GM12865 (cell line): ENCODE data around the gene TSPO.

Experiments
- DNase-seq: peaks from one replicate; pipeline ENCODE4 v3.0.0; 2010; ENCODE audit warnings: low read depth
- H3K4me3 ChIP-seq: 2 replicates; pipeline ENCODE4 v1.5.1; 2011; ENCODE audit warnings: mild to moderate bottlenecking, low read depth, low read length, control low read depth
- TF ChIP-seq, protein P1 (sequence below): IDR thresholded peaks from 2 replicates; pipeline ENCODE4 v1.5.1; 2011; ENCODE audit warnings: low read length, control low read depth, low read depth, inconsistent platforms; ENCODE audit not compliant: insufficient read depth; ENCODE audit errors: missing control alignments

TSPO gene

DNA sequence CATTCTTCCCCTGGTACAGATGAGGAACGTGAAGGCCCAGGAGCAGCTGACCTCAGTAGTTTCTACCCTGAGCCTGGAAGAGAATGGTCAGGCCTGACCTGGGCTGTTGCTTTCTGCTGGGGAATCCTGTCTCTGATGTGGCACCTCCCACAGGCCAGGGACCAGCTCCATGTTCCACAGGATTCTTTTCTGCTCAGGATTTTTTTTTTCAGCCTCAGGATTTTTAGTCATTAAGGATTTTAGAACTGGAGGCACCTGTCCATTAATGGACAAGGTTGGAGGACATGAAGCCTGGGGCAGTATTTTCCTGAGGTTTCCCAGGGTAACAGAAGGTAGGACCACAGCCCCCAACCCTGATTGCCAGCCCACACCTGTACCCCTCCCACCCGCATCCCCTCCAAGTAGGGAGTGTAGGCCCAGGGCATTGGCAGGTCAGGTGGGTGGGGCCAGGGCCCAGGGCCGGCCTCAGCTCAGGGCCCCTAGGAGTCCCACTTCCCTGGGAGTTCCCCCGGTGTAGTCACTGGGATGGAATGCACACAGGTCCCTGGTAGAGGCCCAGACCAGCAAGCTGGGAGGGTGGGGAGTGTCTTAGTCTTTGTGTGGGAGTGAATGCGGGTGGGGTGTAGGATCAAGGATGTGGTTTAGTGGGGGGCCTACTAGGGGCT, 24.7 kb upstream of the TSPO start:
- DNase-seq = no peak
- TF ChIP-seq, protein P1, sequence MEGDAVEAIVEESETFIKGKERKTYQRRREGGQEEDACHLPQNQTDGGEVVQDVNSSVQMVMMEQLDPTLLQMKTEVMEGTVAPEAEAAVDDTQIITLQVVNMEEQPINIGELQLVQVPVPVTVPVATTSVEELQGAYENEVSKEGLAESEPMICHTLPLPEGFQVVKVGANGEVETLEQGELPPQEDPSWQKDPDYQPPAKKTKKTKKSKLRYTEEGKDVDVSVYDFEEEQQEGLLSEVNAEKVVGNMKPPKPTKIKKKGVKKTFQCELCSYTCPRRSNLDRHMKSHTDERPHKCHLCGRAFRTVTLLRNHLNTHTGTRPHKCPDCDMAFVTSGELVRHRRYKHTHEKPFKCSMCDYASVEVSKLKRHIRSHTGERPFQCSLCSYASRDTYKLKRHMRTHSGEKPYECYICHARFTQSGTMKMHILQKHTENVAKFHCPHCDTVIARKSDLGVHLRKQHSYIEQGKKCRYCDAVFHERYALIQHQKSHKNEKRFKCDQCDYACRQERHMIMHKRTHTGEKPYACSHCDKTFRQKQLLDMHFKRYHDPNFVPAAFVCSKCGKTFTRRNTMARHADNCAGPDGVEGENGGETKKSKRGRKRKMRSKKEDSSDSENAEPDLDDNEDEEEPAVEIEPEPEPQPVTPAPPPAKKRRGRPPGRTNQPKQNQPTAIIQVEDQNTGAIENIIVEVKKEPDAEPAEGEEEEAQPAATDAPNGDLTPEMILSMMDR = no peak
- no peak overlapping the region for H3K4me3 ChIP-seq

DNA sequence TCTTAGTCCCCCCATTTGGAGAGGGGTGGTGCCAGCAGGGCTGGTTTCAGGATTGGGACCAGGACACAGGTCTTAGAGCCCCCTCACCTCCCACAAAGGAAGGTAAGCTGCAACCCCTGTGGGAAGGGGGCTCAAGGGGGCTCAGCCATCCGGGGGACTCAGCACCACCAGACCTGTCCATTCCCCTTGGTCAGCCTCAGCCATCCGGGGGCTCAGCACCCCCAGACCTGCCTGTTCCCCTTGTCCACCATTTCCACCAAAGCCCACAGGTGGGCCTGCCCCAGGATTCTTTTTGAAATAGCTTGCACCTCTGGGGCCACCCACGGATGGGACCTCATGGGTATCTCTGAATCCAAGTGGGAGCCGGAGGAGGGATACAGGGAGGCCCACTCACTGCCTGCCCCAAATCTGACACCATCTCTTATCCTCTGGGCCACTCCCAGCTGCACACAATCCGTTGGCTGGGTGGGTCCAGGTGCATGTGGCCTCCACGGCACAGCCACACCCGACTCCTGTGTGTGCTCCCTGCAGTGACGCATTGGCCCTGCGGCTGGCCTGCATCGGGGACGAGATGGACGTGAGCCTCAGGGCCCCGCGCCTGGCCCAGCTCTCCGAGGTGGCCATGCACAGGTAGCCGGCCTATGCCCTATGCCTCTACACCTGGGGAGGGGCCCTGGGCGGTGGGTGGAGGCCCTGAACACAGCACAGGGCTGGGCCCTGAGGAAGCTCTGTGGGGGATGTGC, 24.0 kb upstream of the TSPO start:
- DNase-seq = no peak
- H3K4me3 ChIP-seq = no peak overlapping the region
- TF ChIP-seq, protein P1 = no peak

DNA sequence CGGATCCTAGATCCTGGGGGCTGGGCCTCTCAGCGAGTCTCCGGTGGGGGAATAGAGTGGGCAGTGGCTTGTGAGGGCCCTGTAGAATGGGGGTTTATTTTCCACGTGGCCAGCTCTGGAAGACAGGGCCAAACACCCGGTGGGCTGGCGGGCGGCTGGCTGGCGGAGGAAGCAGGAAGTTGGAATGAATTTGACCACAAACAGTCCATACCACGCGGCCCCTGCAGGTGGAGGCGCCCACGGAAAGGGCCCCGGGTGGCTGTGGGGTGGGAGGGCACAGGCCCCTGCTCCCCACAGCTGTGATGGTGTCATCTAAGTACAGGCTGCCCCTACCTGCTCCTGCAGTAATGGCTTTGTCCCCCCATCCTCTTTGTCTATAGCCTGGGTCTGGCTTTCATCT, 23.2 kb upstream of the TSPO start:
- no peak for DNase-seq
- no peak overlapping the region for H3K4me3 ChIP-seq
- TF ChIP-seq, protein P1 = no peak

DNA sequence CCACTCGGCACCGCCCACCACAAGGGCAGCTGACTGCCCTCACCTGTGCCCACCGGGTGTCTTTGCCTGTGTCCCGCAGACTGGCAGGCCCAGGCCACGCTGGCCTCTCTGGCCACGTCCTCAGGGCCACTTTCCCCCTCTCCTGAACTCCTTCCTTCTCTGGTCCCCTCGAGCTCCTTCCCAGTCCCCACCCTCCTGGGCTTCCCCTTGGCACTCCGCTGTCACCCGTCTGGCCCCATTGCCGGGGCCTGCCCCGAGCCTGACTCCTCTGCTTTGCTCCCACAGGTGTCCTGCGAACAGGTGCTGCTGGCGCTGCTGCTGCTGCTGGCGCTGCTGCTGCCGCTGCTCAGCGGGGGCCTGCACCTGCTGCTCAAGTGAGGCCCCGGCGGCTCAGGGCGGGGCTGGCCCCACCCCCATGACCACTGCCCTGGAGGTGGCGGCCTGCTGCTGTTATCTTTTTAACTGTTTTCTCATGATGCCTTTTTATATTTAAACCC, 22.4 kb upstream of the TSPO start:
- H3K4me3 ChIP-seq = no peak overlapping the region
- TF ChIP-seq, protein P1 = no peak
- DNase-seq = no peak

DNA sequence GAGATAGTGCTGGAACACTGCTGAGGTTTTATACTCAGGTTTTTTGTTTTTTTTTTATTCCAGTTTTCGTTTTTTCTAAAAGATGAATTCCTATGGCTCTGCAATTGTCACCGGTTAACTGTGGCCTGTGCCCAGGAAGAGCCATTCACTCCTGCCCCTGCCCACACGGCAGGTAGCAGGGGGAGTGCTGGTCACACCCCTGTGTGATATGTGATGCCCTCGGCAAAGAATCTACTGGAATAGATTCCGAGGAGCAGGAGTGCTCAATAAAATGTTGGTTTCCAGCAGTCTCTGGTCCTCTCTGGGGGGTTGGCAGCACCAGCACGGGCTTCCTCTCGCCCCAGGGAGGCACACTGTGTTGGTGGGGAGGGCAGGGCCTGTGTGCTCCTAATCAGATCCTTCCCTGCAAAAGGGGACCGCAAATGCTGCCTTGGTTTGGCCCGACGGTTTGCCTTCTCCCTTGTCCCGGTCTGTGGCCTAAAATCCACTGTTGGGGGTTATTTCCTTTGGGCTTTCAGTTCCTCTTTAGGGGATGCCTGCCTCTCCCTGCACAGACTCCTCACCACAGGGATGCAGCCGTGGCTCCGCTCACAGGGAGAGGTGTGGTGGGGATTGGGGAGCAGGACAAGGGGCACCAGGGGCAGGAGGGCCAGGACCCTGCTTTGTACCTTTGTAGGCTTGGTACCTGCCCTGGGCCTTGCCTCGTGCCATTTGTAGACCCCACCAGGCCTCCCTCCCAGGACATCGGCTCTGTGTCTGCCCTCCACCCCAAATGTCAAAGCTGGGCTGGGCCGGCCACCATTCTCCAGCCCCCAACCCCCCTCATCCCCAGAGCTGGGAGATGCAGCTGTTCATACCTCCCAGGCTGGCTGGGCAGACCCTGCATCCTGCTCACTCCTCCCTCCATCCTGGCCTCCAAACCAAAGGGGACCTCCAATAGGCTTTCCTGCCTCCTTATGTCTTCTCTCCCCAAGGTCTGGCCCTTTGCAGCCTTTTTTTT, 21.6 kb upstream of the TSPO start:
- no peak for DNase-seq
- H3K4me3 ChIP-seq = no peak overlapping the region
- TF ChIP-seq, protein P1 = no peak

DNA sequence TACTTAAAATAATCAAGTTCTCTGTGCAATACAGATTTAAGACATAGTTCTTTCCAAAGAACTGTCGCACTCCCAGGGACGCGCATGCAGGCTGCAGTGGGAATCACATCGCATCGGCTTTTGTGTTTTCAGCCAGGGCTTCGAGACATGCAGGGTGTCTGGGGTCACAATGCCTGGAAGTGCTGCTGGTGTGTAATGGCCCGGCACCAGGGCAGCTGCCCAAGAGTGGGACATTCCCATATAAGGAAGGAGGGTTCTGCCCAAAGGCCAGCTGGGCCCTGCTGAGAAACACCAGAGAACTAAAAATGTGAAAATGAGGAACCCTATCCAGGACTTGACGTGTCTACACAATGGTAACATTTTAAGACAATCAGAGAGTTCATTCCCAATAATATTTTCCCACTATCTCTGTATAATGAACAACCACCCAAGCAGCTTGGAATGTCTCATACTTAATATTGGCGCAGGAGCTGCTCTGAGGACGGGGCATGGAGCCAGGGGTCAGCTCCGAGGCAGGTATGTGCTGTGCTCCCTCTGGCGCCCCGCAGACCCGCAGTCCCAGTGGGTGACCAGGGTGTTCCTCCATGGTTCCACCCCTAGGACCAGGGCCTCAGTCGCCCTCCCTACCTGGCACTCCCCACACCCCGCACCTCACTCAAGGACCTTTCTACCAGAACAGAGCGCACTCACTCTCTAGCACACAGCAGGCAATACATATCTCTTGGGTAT, 19.4 kb upstream of the TSPO start:
- no peak for DNase-seq
- TF ChIP-seq, protein P1 = no peak
- no peak overlapping the region for H3K4me3 ChIP-seq
